ENCODE results near the gene PRKG1. TPM values are rescaled to one million over a fixed set of nuclear protein-coding genes. Genes with fewer than 3 reads are reported as not detected.

The PRKG1 gene
- total RNA-seq, 1 donor from 2014 or later = 17.9 TPM

DNA sequence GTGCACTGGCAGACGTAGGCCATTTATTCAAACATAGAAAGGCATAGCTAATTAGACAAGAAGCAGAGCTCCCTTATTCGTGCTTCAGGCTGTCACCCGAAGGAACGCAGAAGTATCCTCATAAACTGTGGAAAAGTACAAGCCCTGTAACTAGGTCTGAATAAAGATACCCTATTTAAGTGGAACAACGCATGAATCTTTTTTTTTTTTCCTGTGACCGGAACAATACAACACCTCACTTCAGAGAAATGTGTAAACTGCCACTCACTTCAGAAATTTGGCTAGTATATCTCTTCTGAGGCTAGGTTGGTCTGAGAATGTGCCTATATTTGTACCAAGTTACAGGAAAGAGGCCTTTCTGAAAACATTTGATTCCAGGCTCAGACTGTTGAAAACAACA is 633.1 kb downstream of the PRKG1 start:
- intact Hi-C loops (cut with DNase I) = no loop called here
- no peak overlapping the region for H3K4me3 ChIP-seq
- DNase-seq (ENCODE audit: extremely low spot score in 2 of 2) = no peak
- no peaks in the 10 kb centered on the region for H3K9me3 ChIP-seq
- H3K4me1 ChIP-seq = peaks cover 6% of the 10 kb centered on the region
- H3K27me3 ChIP-seq = no peaks in the 10 kb centered on the region
- H3K27ac ChIP-seq = peak overlapping the region; percentile 12
- no peaks in the 10 kb centered on the region for H3K36me3 ChIP-seq
- no peak for TF ChIP-seq POLR2A (IDR thresholded peaks at IDR 0.05)
- TF ChIP-seq, protein P1, sequence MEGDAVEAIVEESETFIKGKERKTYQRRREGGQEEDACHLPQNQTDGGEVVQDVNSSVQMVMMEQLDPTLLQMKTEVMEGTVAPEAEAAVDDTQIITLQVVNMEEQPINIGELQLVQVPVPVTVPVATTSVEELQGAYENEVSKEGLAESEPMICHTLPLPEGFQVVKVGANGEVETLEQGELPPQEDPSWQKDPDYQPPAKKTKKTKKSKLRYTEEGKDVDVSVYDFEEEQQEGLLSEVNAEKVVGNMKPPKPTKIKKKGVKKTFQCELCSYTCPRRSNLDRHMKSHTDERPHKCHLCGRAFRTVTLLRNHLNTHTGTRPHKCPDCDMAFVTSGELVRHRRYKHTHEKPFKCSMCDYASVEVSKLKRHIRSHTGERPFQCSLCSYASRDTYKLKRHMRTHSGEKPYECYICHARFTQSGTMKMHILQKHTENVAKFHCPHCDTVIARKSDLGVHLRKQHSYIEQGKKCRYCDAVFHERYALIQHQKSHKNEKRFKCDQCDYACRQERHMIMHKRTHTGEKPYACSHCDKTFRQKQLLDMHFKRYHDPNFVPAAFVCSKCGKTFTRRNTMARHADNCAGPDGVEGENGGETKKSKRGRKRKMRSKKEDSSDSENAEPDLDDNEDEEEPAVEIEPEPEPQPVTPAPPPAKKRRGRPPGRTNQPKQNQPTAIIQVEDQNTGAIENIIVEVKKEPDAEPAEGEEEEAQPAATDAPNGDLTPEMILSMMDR (IDR thresholded peaks at IDR 0.05) = no peak
- no peak for TF ChIP-seq POLR2AphosphoS5 (IDR thresholded peaks at IDR 0.05; ENCODE audit: insufficient read depth in 1 of 2, low read depth in 1 of 2)

DNA sequence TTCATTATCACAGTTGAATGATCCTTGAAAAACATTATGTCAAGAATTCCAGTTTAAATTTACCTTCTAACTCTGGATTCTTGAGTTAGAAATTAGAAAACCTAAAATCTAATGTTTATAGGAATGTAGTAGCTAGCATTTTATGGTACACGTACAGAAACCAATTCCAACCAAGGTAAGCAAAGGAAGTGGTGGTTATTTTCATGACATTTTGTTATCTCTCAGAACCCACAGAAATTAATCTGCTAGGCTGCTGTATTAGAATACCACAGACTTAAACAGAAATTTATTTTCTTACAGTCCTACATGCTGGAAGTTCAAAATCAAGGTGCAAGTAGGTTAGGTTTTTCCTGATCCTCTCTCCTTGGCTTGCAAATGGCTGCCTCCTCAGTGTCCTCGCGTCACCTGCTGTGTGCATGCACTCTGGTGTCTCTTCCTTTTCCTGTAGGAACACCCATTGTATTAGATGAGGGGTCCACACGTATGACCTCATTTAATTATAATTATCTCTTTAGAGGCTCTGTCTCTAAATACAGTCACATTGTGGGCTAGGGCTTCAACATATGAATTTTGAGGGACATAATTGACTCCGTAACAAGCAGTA is 633.6 kb downstream of the PRKG1 start:
- TF ChIP-seq POLR2AphosphoS5 (IDR thresholded peaks at IDR 0.05; ENCODE audit: insufficient read depth in 1 of 2, low read depth in 1 of 2) (no peak), POLR2A (IDR thresholded peaks at IDR 0.05) (no peak)
- TF ChIP-seq, protein P1 (IDR thresholded peaks at IDR 0.05) = no peak
- Histone ChIP-seq H3K27ac (no peak overlapping the region), H3K4me3 (no peak overlapping the region)

DNA sequence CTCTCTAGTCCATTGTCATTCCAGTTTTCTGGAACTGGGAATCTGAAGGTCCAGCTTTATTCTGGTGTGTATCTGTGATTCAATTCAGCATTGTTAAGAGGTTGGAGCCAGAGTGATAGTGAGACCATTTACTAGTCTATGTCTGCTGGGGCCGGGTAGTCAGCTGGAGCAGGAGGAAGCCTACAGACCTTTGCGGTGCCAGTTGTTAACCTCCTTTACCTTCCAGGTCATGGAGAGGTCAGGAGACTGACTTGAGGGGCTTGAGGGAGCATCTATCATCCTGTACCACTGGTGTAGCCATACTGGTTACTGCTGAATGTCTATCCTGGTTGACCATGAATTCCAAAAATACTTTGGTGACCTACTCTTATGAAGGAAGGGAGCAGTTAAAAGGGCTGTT is 634.3 kb downstream of the PRKG1 start:
- Histone ChIP-seq H3K4me1 (peaks cover 6% of the 10 kb centered on the region), H3K9me3 (no peaks in the 10 kb centered on the region), H3K36me3 (no peaks in the 10 kb centered on the region), H3K27me3 (no peaks in the 10 kb centered on the region), H3K27ac (no peak overlapping the region), H3K4me3 (no peak overlapping the region)
- no peak for DNase-seq (ENCODE audit: extremely low spot score in 2 of 2)
- no peak for TF ChIP-seq POLR2AphosphoS5 (IDR thresholded peaks at IDR 0.05; ENCODE audit: insufficient read depth in 1 of 2, low read depth in 1 of 2)
- no peak for TF ChIP-seq POLR2A (IDR thresholded peaks at IDR 0.05)
- TF ChIP-seq, protein P1 (IDR thresholded peaks at IDR 0.05) = no peak
- intact Hi-C loops (cut with DNase I) = no loop called here

More for the DNA sequence above, 633.6 kb downstream of the PRKG1 start:
- no peaks in the 10 kb centered on the region for H3K36me3 ChIP-seq
- no peaks in the 10 kb centered on the region for H3K9me3 ChIP-seq
- intact Hi-C loops (cut with DNase I) = no loop called here
- H3K27me3 ChIP-seq = no peaks in the 10 kb centered on the region
- DNase-seq (ENCODE audit: extremely low spot score in 2 of 2) = no peak
- H3K4me1 ChIP-seq = peaks cover 6% of the 10 kb centered on the region

DNA sequence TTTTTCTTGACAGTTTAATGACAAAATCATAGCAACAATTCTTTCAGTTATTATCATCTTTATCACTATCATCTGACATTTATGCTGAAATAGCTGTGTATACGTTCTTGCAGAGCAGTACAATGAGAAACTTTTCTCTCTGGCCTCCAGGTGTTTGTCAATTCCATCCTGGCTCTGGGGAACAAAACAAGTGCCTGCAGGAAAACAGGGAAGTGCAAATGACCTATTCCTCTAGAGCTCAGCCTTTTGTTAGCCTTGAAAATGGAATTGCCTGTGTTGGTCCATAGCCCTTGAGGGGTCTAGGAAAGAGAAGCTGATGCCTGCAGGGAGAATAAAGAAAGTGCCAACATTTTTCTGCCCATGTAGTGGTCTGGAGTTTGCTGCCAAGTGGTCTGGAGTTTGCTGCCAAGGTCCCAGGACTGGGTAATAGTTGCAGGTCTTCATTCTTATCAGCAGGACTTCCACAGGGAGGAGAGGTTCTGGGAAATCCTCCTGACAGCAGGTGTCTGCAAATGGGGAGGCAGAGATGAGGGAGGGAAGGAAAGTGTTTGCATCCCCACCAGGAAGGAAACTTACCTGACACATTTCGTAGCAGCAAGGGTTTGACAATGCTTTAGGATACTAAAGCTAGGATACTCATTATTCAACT is 635.2 kb downstream of the PRKG1 start:
- no peak overlapping the region for H3K4me3 ChIP-seq
- no peaks in the 10 kb centered on the region for H3K36me3 ChIP-seq
- TF ChIP-seq POLR2A (IDR thresholded peaks at IDR 0.05) = no peak
- TF ChIP-seq POLR2AphosphoS5 (IDR thresholded peaks at IDR 0.05; ENCODE audit: insufficient read depth in 1 of 2, low read depth in 1 of 2) = no peak
- TF ChIP-seq, protein P1 (IDR thresholded peaks at IDR 0.05) = no peak
- no peak for DNase-seq (ENCODE audit: extremely low spot score in 2 of 2)
- H3K27ac ChIP-seq = no peak overlapping the region
- intact Hi-C loops (cut with DNase I) = no loop called here
- H3K9me3 ChIP-seq = no peaks in the 10 kb centered on the region
- H3K27me3 ChIP-seq = no peaks in the 10 kb centered on the region
- H3K4me1 ChIP-seq = peaks cover 6% of the 10 kb centered on the region

DNA sequence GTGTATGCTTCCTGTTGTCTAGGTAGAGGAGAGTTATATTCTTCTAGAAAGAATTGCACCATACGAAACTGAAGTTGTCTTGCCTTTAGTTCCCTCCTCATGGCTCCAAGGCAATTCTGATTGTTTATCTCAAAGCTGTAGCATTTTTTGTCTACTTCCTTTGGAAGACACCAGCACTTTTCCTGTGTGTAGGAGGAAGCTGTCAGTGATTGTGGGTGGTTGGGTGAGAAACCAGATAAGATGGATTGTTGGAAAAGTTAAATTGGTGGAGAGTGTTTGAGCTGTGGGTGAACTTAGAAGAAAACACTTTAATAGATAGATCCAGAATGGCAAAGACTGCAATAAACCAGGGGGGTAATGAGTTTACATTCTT is 637.2 kb downstream of the PRKG1 start:
- TF ChIP-seq POLR2AphosphoS5 (IDR thresholded peaks at IDR 0.05; ENCODE audit: insufficient read depth in 1 of 2, low read depth in 1 of 2) (no peak), POLR2A (IDR thresholded peaks at IDR 0.05) (no peak)
- TF ChIP-seq, protein P1 (IDR thresholded peaks at IDR 0.05) = no peak
- DNase-seq (ENCODE audit: extremely low spot score in 2 of 2) = no peak
- intact Hi-C loops (cut with DNase I) = no loop called here
- Histone ChIP-seq H3K27me3 (no peaks in the 10 kb centered on the region), H3K4me3 (no peak overlapping the region), H3K36me3 (no peaks in the 10 kb centered on the region), H3K4me1 (no peaks in the 10 kb centered on the region), H3K27ac (no peak overlapping the region), H3K9me3 (no peaks in the 10 kb centered on the region)
